ENCODE data around the gene PURA.

PURA gene

GRCh38 chr5:140131967-140132409 is 18.1 kb downstream of the PURA start:
- H3K27me3 ChIP-seq (ENCODE audit: control insufficient read depth in 2 of 2, insufficient read depth in 2 of 2, low read length in 2 of 2), result no peaks in the 10 kb centered on the region
- no peaks in the 10 kb centered on the region for H3K36me3 ChIP-seq (ENCODE audit: control insufficient read depth in 2 of 2, insufficient read depth in 2 of 2, low read length in 2 of 2)
- no peaks in the 10 kb centered on the region for H3K9me3 ChIP-seq (ENCODE audit: control insufficient read depth in 2 of 2, low read length in 2 of 2)
- no peak overlapping the region for H3K4me3 ChIP-seq (ENCODE audit: low read length in 2 of 2)
- no peak overlapping the region for H3K9ac ChIP-seq (ENCODE audit: low read depth in 1 of 2, low read length in 2 of 2)
- H3K4me1 ChIP-seq (ENCODE audit: control insufficient read depth in 2 of 2, insufficient read depth in 2 of 2, low read length in 2 of 2), result no peaks in the 10 kb centered on the region
- no peak overlapping the region for H3K27ac ChIP-seq (ENCODE audit: low read depth in 2 of 2, low read length in 2 of 2)

DNA sequence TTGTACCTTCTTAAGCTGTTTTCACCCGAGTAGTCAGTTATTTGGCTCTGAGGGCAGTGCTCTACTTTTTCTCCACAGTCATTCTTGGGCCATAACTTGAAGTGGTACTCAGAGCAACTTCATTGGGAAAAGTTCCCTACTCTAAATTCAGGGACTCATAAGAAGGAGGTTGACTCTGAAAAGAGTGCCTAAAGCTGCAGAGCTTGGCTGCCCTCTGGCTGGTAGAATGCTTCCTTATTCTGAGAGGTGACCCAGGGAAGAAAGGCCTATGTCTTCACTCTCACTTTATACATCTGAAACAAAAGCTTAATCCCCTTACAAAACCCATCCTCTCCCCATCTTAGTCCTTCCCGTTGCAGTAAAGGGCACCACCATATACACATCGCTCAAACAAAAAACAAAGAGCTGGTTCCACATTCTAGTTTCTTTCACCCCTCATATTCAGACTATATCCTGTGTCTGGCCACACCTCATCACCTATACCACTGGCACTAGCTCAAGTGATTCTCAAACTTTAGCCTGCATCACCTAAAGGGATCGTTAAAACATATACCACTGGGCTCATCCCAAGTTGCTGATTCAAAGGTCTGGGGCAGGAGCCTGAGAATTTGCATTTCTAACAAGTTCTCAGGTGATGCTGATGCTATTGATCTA is 19.7 kb downstream of the PURA start:
- no peak overlapping the region for H3K4me3 ChIP-seq (ENCODE audit: low read length in 2 of 2)

GRCh38 chr5:140134277-140134935 is 20.5 kb downstream of the PURA start:
- H3K36me3 ChIP-seq (ENCODE audit: control insufficient read depth in 2 of 2, insufficient read depth in 2 of 2, low read length in 2 of 2), result no peaks in the 10 kb centered on the region
- H3K4me1 ChIP-seq (ENCODE audit: control insufficient read depth in 2 of 2, insufficient read depth in 2 of 2, low read length in 2 of 2), result no peaks in the 10 kb centered on the region
- no peak overlapping the region for H3K9ac ChIP-seq (ENCODE audit: low read depth in 1 of 2, low read length in 2 of 2)
- no peaks in the 10 kb centered on the region for H3K9me3 ChIP-seq (ENCODE audit: control insufficient read depth in 2 of 2, low read length in 2 of 2)
- H3K27me3 ChIP-seq (ENCODE audit: control insufficient read depth in 2 of 2, insufficient read depth in 2 of 2, low read length in 2 of 2), result no peaks in the 10 kb centered on the region
- H3K4me3 ChIP-seq (ENCODE audit: low read length in 2 of 2), result no peak overlapping the region
- no peak overlapping the region for H3K27ac ChIP-seq (ENCODE audit: low read depth in 2 of 2, low read length in 2 of 2)

More for the DNA sequence above, 19.7 kb downstream of the PURA start:
- Histone ChIP-seq H3K27ac (ENCODE audit: low read depth in 2 of 2, low read length in 2 of 2) (no peak overlapping the region), H3K27me3 (ENCODE audit: control insufficient read depth in 2 of 2, insufficient read depth in 2 of 2, low read length in 2 of 2) (no peaks in the 10 kb centered on the region), H3K9ac (ENCODE audit: low read depth in 1 of 2, low read length in 2 of 2) (no peak overlapping the region), H3K4me1 (ENCODE audit: control insufficient read depth in 2 of 2, insufficient read depth in 2 of 2, low read length in 2 of 2) (no peaks in the 10 kb centered on the region), H3K36me3 (ENCODE audit: control insufficient read depth in 2 of 2, insufficient read depth in 2 of 2, low read length in 2 of 2) (no peaks in the 10 kb centered on the region), H3K9me3 (ENCODE audit: control insufficient read depth in 2 of 2, low read length in 2 of 2) (no peaks in the 10 kb centered on the region)

GRCh38 chr5:140135127-140135526 is 21.2 kb downstream of the PURA start:
- no peak overlapping the region for H3K4me3 ChIP-seq (ENCODE audit: low read length in 2 of 2)
- no peak overlapping the region for H3K9ac ChIP-seq (ENCODE audit: low read depth in 1 of 2, low read length in 2 of 2)
- H3K36me3 ChIP-seq (ENCODE audit: control insufficient read depth in 2 of 2, insufficient read depth in 2 of 2, low read length in 2 of 2), result no peaks in the 10 kb centered on the region
- no peaks in the 10 kb centered on the region for H3K9me3 ChIP-seq (ENCODE audit: control insufficient read depth in 2 of 2, low read length in 2 of 2)
- H3K27me3 ChIP-seq (ENCODE audit: control insufficient read depth in 2 of 2, insufficient read depth in 2 of 2, low read length in 2 of 2), result no peaks in the 10 kb centered on the region
- no peak overlapping the region for H3K27ac ChIP-seq (ENCODE audit: low read depth in 2 of 2, low read length in 2 of 2)
- no peaks in the 10 kb centered on the region for H3K4me1 ChIP-seq (ENCODE audit: control insufficient read depth in 2 of 2, insufficient read depth in 2 of 2, low read length in 2 of 2)

- H3K36me3 ChIP-seq (ENCODE audit: control insufficient read depth in 2 of 2, insufficient read depth in 2 of 2, low read length in 2 of 2), result no peaks in the 10 kb centered on the region
- no peaks in the 10 kb centered on the region for H3K4me1 ChIP-seq (ENCODE audit: control insufficient read depth in 2 of 2, insufficient read depth in 2 of 2, low read length in 2 of 2)
- H3K9ac ChIP-seq (ENCODE audit: low read depth in 1 of 2, low read length in 2 of 2), result no peak overlapping the region
- no peak overlapping the region for H3K27ac ChIP-seq (ENCODE audit: low read depth in 2 of 2, low read length in 2 of 2)
- H3K4me3 ChIP-seq (ENCODE audit: low read length in 2 of 2), result no peak overlapping the region
- H3K9me3 ChIP-seq (ENCODE audit: control insufficient read depth in 2 of 2, low read length in 2 of 2), result no peaks in the 10 kb centered on the region
- H3K27me3 ChIP-seq (ENCODE audit: control insufficient read depth in 2 of 2, insufficient read depth in 2 of 2, low read length in 2 of 2), result no peaks in the 10 kb centered on the region
These were observed 22.7 kb downstream of the PURA start for GRCh38 chr5:140136624-140137023.

GRCh38 chr5:140140435-140140834 is 26.5 kb downstream of the PURA start:
- H3K36me3 ChIP-seq (ENCODE audit: control insufficient read depth in 2 of 2, insufficient read depth in 2 of 2, low read length in 2 of 2), result no peaks in the 10 kb centered on the region
- H3K27me3 ChIP-seq (ENCODE audit: control insufficient read depth in 2 of 2, insufficient read depth in 2 of 2, low read length in 2 of 2), result no peaks in the 10 kb centered on the region
- H3K4me3 ChIP-seq (ENCODE audit: low read length in 2 of 2), result no peak overlapping the region
- no peak overlapping the region for H3K27ac ChIP-seq (ENCODE audit: low read depth in 2 of 2, low read length in 2 of 2)
- H3K9ac ChIP-seq (ENCODE audit: low read depth in 1 of 2, low read length in 2 of 2), result no peak overlapping the region
- H3K4me1 ChIP-seq (ENCODE audit: control insufficient read depth in 2 of 2, insufficient read depth in 2 of 2, low read length in 2 of 2), result peaks cover 3 to 4% of the 10 kb centered on the region in 2 donors
- no peaks in the 10 kb centered on the region for H3K9me3 ChIP-seq (ENCODE audit: control insufficient read depth in 2 of 2, low read length in 2 of 2)

GRCh38 chr5:140141241-140141640 is 27.3 kb downstream of the PURA start:
- Histone ChIP-seq H3K36me3 (ENCODE audit: control insufficient read depth in 2 of 2, insufficient read depth in 2 of 2, low read length in 2 of 2) (no peaks in the 10 kb centered on the region), H3K9me3 (ENCODE audit: control insufficient read depth in 2 of 2, low read length in 2 of 2) (no peaks in the 10 kb centered on the region), H3K4me3 (ENCODE audit: low read length in 2 of 2) (no peak overlapping the region), H3K27ac (ENCODE audit: low read depth in 2 of 2, low read length in 2 of 2) (no peak overlapping the region), H3K27me3 (ENCODE audit: control insufficient read depth in 2 of 2, insufficient read depth in 2 of 2, low read length in 2 of 2) (no peaks in the 10 kb centered on the region), H3K4me1 (ENCODE audit: control insufficient read depth in 2 of 2, insufficient read depth in 2 of 2, low read length in 2 of 2) (peaks cover 9 to 10% of the 10 kb centered on the region in 2 donors), H3K9ac (ENCODE audit: low read depth in 1 of 2, low read length in 2 of 2) (no peak overlapping the region)

- no peaks in the 10 kb centered on the region for H3K9me3 ChIP-seq (ENCODE audit: control insufficient read depth in 2 of 2, low read length in 2 of 2)
- H3K27me3 ChIP-seq (ENCODE audit: control insufficient read depth in 2 of 2, insufficient read depth in 2 of 2, low read length in 2 of 2), result no peaks in the 10 kb centered on the region
- no peaks in the 10 kb centered on the region for H3K36me3 ChIP-seq (ENCODE audit: control insufficient read depth in 2 of 2, insufficient read depth in 2 of 2, low read length in 2 of 2)
- peaks cover 9 to 12% of the 10 kb centered on the region in 2 donors for H3K4me1 ChIP-seq (ENCODE audit: control insufficient read depth in 2 of 2, insufficient read depth in 2 of 2, low read length in 2 of 2)
- no peak overlapping the region for H3K4me3 ChIP-seq (ENCODE audit: low read length in 2 of 2)
- H3K27ac ChIP-seq (ENCODE audit: low read depth in 2 of 2, low read length in 2 of 2), result no peak overlapping the region
- no peak overlapping the region for H3K9ac ChIP-seq (ENCODE audit: low read depth in 1 of 2, low read length in 2 of 2)
These were observed 28.3 kb downstream of the PURA start for GRCh38 chr5:140142246-140142645.

DNA sequence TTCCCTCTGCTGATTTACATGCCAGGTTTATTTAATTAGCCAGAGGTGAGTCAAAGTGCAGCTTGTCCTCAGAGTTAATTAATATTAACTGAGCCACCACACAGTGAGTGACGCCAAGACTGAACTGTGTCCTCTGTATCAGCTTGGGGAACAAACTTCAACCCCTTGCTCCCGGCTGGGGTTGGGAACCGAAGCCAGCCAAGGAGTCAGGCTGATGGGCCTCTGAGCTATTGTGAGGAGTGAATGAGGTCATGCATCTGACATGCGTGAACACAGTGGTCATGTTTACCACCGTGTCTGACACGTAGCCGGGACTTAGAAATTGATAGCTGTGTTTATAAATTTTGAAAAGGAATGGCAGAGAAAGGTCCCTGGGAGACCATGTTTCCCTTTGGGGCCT is 28.9 kb downstream of the PURA start:
- Histone ChIP-seq H3K27me3 (ENCODE audit: control insufficient read depth in 2 of 2, insufficient read depth in 2 of 2, low read length in 2 of 2) (no peaks in the 10 kb centered on the region), H3K4me1 (ENCODE audit: control insufficient read depth in 2 of 2, insufficient read depth in 2 of 2, low read length in 2 of 2) (peaks cover 9 to 12% of the 10 kb centered on the region in 2 donors), H3K9ac (ENCODE audit: low read depth in 1 of 2, low read length in 2 of 2) (no peak overlapping the region), H3K9me3 (ENCODE audit: control insufficient read depth in 2 of 2, low read length in 2 of 2) (no peaks in the 10 kb centered on the region), H3K4me3 (ENCODE audit: low read length in 2 of 2) (no peak overlapping the region), H3K27ac (ENCODE audit: low read depth in 2 of 2, low read length in 2 of 2) (no peak overlapping the region), H3K36me3 (ENCODE audit: control insufficient read depth in 2 of 2, insufficient read depth in 2 of 2, low read length in 2 of 2) (no peaks in the 10 kb centered on the region)

GRCh38 chr5:140143521-140144258 is 29.8 kb downstream of the PURA start:
- Histone ChIP-seq H3K27ac (ENCODE audit: low read depth in 2 of 2, low read length in 2 of 2) (no peak overlapping the region), H3K9me3 (ENCODE audit: control insufficient read depth in 2 of 2, low read length in 2 of 2) (no peaks in the 10 kb centered on the region), H3K36me3 (ENCODE audit: control insufficient read depth in 2 of 2, insufficient read depth in 2 of 2, low read length in 2 of 2) (no peaks in the 10 kb centered on the region), H3K4me3 (ENCODE audit: low read length in 2 of 2) (no peak overlapping the region), H3K27me3 (ENCODE audit: control insufficient read depth in 2 of 2, insufficient read depth in 2 of 2, low read length in 2 of 2) (no peaks in the 10 kb centered on the region), H3K4me1 (ENCODE audit: control insufficient read depth in 2 of 2, insufficient read depth in 2 of 2, low read length in 2 of 2) (peaks cover 9 to 12% of the 10 kb centered on the region in 2 donors), H3K9ac (ENCODE audit: low read depth in 1 of 2, low read length in 2 of 2) (no peak overlapping the region)

Measured in mucosa of rectum (tissue), 2 donors.